Keratinocyte (primary cell): ENCODE data around the gene MAGI1. TPM values are rescaled to one million over a fixed set of nuclear protein-coding genes. Genes with fewer than 3 reads are reported as not detected.
A peak's percentile ranks its signal among the peaks of the same experiment; 100 is the strongest.

ENCODE experiments used
- DNase-seq: peaks from one replicate; pipeline ENCODE4 v3.0.0-alpha.2; 2011; ENCODE audit warnings: low read depth, missing footprints, low spot score
- FAIRE-seq: peaks from 2 replicates; lab custom pipeline; 2011; peaks lifted over from hg19 to GRCh38; lab: Jason Lieb, UNC
- H2AFZ ChIP-seq: 2 replicates; pipeline ENCODE4 v1.6.0; 2012; ENCODE audit warnings: low read length, control low read depth, inconsistent platforms; ENCODE audit not compliant: control insufficient read depth
- H3K27ac ChIP-seq: 2 replicates; pipeline ENCODE4 v1.5.1; 2011; ENCODE audit warnings: low read length; ENCODE audit not compliant: control insufficient read depth, insufficient read depth
- H3K27me3 ChIP-seq: 3 replicates; pipeline ENCODE4 v1.6.0; 2011; ENCODE audit warnings: low read length; ENCODE audit not compliant: control insufficient read depth, insufficient read depth; ENCODE audit errors: extremely low read depth
- H3K36me3 ChIP-seq, 2 experiments: 2 replicates in 1 of 2; 3 replicates in 1 of 2; pipeline ENCODE4 v1.5.1; 2011; ENCODE audit warnings: low read length in 2 of 2, mild to moderate bottlenecking in 1 of 2; ENCODE audit not compliant: control insufficient read depth in 2 of 2, insufficient read depth in 2 of 2; ENCODE audit errors: extremely low read depth in 1 of 2
- H3K4me1 ChIP-seq: 3 replicates; pipeline ENCODE4 v1.5.1; 2011; ENCODE audit warnings: low read length; ENCODE audit not compliant: control insufficient read depth, insufficient read depth; ENCODE audit errors: extremely low read depth
- H3K4me2 ChIP-seq: 3 replicates; pipeline ENCODE4 v1.6.0; 2011; ENCODE audit warnings: low read depth, low read length; ENCODE audit not compliant: control insufficient read depth, insufficient read depth; ENCODE audit errors: extremely low read depth
- H3K4me3 ChIP-seq, 3 experiments: fragments of 200-600 bp in 1 of 3; sonication (generic) in 1 of 3; 2 replicates in 2 of 3; 3 replicates in 1 of 3; pipeline ENCODE4 v1.5.1; 2011 to 2016; ENCODE audit warnings: low read length in 3 of 3, mild to moderate bottlenecking in 3 of 3, control low read depth in 2 of 3, inconsistent platforms in 1 of 3, low read depth in 1 of 3, mixed read lengths in 1 of 3, mixed run types in 1 of 3, moderate library complexity in 1 of 3; ENCODE audit not compliant: control insufficient read depth in 2 of 3, insufficient read depth in 2 of 3; ENCODE audit errors: extremely low read depth in 1 of 3
- H3K79me2 ChIP-seq: 2 replicates; pipeline ENCODE4 v1.6.0; 2012; ENCODE audit warnings: low read length; ENCODE audit not compliant: control insufficient read depth, insufficient read depth
- H3K9ac ChIP-seq: 3 replicates; pipeline ENCODE4 v1.6.0; 2011; ENCODE audit warnings: low read length; ENCODE audit not compliant: control insufficient read depth, insufficient read depth; ENCODE audit errors: extremely low read depth
- H3K9me1 ChIP-seq: 3 replicates; pipeline ENCODE4 v1.6.0; 2011; ENCODE audit warnings: low read length; ENCODE audit not compliant: control insufficient read depth, insufficient read depth; ENCODE audit errors: extremely low read depth
- H3K9me3 ChIP-seq: 2 replicates; pipeline ENCODE4 v1.5.1; 2012; ENCODE audit warnings: low read depth, low read length; ENCODE audit not compliant: control insufficient read depth
- H4K20me1 ChIP-seq: 3 replicates; pipeline ENCODE4 v1.6.0; 2011; ENCODE audit warnings: low read length; ENCODE audit not compliant: control insufficient read depth, insufficient read depth; ENCODE audit errors: extremely low read depth
- EZH2 ChIP-seq: IDR thresholded peaks from one replicate; pipeline ENCODE4 v1.6.1; 2012; ENCODE audit warnings: inconsistent platforms, mild to moderate bottlenecking, low read length, moderate library complexity
- dilution Hi-C: fragments of 300-500 bp; cut with MboI; formaldehyde crosslinking; loops from one replicate; pipeline ENCODE4 v1.7.0; 2020; ENCODE audit warnings: low sequenced_read_pairs; ENCODE audit not compliant: extremely low pct_ligation_motif_present
- polyA plus RNA-seq, 5 experiments: library from polyadenylated mRNA; depleted of rRNA in 3 of 5; stranded (reverse) in 3 of 5; stranded (forward) in 1 of 5; unstranded in 1 of 5; fragments of >200 nt; gene quantifications; 1 replicate in 1 of 5; 2 replicates in 3 of 5; 3 replicates in 1 of 5; pipeline versions ENCODE4 v1.2.1 to v1.2.3, GENCODE V29; 2011 to 2012; ENCODE audit warnings: missing spikeins in 2 of 5, low read depth in 1 of 5, low replicate concordance in 1 of 5
- TF ChIP-seq, protein P1 (sequence below), 3 experiments: IDR thresholded peaks in 1 of 3; conservative IDR thresholded peaks in 1 of 3; optimal IDR thresholded peaks in 1 of 3; 2 replicates in 2 of 3; 3 replicates in 1 of 3; pipeline versions ENCODE3 to v1.5.1; 2011; ENCODE audit warnings: low read length in 3 of 3, mild to moderate bottlenecking in 3 of 3, moderate library complexity in 2 of 3, control low read depth in 1 of 3, inconsistent platforms in 1 of 3; ENCODE audit not compliant: insufficient read depth in 2 of 3; ENCODE audit errors: extremely low read depth in 1 of 3

The MAGI1 gene
- polyA plus RNA-seq, 1 donor (not counting 4 experiments of a cell fraction or from before 2014, with no cell fraction given): 10.9 TPM

GRCh38 chr3:65485826-65486469 lies 552.8 kb downstream of the MAGI1 start:
- no peaks in the 10 kb centered on the region for H3K79me2 ChIP-seq
- H3K4me3 ChIP-seq: no peak overlapping the region
- no peak overlapping the region for H3K4me2 ChIP-seq
- dilution Hi-C loops: no loop called here
- no peaks in the 10 kb centered on the region for H3K36me3 ChIP-seq
- TF ChIP-seq, protein P1, sequence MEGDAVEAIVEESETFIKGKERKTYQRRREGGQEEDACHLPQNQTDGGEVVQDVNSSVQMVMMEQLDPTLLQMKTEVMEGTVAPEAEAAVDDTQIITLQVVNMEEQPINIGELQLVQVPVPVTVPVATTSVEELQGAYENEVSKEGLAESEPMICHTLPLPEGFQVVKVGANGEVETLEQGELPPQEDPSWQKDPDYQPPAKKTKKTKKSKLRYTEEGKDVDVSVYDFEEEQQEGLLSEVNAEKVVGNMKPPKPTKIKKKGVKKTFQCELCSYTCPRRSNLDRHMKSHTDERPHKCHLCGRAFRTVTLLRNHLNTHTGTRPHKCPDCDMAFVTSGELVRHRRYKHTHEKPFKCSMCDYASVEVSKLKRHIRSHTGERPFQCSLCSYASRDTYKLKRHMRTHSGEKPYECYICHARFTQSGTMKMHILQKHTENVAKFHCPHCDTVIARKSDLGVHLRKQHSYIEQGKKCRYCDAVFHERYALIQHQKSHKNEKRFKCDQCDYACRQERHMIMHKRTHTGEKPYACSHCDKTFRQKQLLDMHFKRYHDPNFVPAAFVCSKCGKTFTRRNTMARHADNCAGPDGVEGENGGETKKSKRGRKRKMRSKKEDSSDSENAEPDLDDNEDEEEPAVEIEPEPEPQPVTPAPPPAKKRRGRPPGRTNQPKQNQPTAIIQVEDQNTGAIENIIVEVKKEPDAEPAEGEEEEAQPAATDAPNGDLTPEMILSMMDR (optimal IDR thresholded peaks at IDR 0.05 in 1 of 3, IDR thresholded peaks at IDR 0.05 in 1 of 3, conservative IDR thresholded peaks at IDR 0.05 in 1 of 3; ENCODE audit: extremely low read depth in 1 of 3, insufficient read depth in 2 of 3, low read length in 3 of 3): no peak
- TF ChIP-seq EZH2: no peak
- FAIRE-seq (no peak), DNase-seq (no peak)
- H3K9me3 ChIP-seq: no peaks in the 10 kb centered on the region
- peaks cover 29% of the 10 kb centered on the region for H3K4me1 ChIP-seq
- H4K20me1 ChIP-seq: peaks cover 4% of the 10 kb centered on the region
- H3K9ac ChIP-seq: no peak overlapping the region
- H3K9me1 ChIP-seq: peaks cover 4% of the 10 kb centered on the region
- no peak overlapping the region for H3K27ac ChIP-seq
- H2AFZ ChIP-seq: no peak overlapping the region
- H3K27me3 ChIP-seq: no peaks in the 10 kb centered on the region

DNA sequence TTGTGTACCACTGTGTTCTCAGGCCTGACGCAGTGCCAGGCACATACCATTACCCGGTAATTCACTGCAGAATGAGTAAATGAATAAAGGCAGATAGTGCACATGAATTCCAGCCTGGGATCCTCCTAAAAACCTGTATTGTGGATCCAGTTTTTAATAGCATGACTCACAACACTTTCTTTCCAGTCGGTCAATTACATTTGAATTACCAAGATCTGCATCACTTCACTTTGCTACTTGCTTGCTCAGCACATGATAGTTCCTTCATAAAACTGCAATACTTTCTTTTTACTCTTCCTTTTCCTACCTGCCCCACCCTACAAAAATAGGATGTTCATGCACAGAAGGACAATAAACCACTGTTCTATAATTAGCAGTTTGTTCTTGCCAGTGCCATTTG lies 553.8 kb downstream of the MAGI1 start:
- Histone ChIP-seq H4K20me1 (peaks cover 4% of the 10 kb centered on the region), H3K27ac (no peak overlapping the region)
- peak; percentile 90 for FAIRE-seq

More for the DNA sequence above, 553.8 kb downstream of the MAGI1 start:
- H3K9me1 ChIP-seq: peaks cover 4% of the 10 kb centered on the region
- no peaks in the 10 kb centered on the region for H3K27me3 ChIP-seq
- no peak overlapping the region for H3K9ac ChIP-seq
- H3K79me2 ChIP-seq: no peaks in the 10 kb centered on the region
- no peak overlapping the region for H2AFZ ChIP-seq
- peak overlapping the region; percentile 22 for H3K4me2 ChIP-seq
- TF ChIP-seq, protein P1 (optimal IDR thresholded peaks at IDR 0.05 in 1 of 3, IDR thresholded peaks at IDR 0.05 in 1 of 3, conservative IDR thresholded peaks at IDR 0.05 in 1 of 3; ENCODE audit: extremely low read depth in 1 of 3, insufficient read depth in 2 of 3, low read length in 3 of 3): no peak
- TF ChIP-seq EZH2: no peak
- no peak for DNase-seq
- H3K4me1 ChIP-seq: peaks cover 29% of the 10 kb centered on the region
- H3K9me3 ChIP-seq: no peaks in the 10 kb centered on the region
- no peaks in the 10 kb centered on the region for H3K36me3 ChIP-seq
- H3K4me3 ChIP-seq: no peak overlapping the region
- dilution Hi-C loops: no loop called here
